ENCODE results near the gene MBNL3. TPM values are rescaled to one million over a fixed set of nuclear protein-coding genes. Genes with fewer than 3 reads are reported as not detected.

MBNL3 gene
- total RNA-seq, 1 experiment from 2014 or later: 4.6 TPM

- no peak overlapping the region for H3K27ac ChIP-seq (ENCODE audit: low read depth, low read length)
- H3K79me2 ChIP-seq (ENCODE audit: insufficient read depth, low read length): no peaks in the 10 kb centered on the region
- H2AFZ ChIP-seq (ENCODE audit: low read depth, low read length, poor library complexity, severe bottlenecking): no peak overlapping the region
- H3K4me3 ChIP-seq (replicated peaks in 1 of 2; ENCODE audit: low read depth in 1 of 2, low read length in 2 of 2): no peak overlapping the region
- H3K4me2 ChIP-seq (ENCODE audit: low read length): no peak overlapping the region
- H3K9ac ChIP-seq (ENCODE audit: low read length): no peak overlapping the region
- no peaks in the 10 kb centered on the region for H4K20me1 ChIP-seq (ENCODE audit: insufficient read depth)
- H3K9me3 ChIP-seq (ENCODE audit: control insufficient read depth in 1 of 2, insufficient read depth in 1 of 2, low read depth in 1 of 2, low read length in 2 of 2): no peaks in the 10 kb centered on the region
- H3K9me2 ChIP-seq (ENCODE audit: insufficient read depth): no peaks in the 10 kb centered on the region
- ChIA-PET POLR2A (no interaction called here), RAD21 (ENCODE audit: low non-redundant PET in 1 of 2, low total read pairs in 2 of 2, uncharacterized antibody in 2 of 2, unreplicated experiment in 2 of 2) (no interaction called here), CTCF (no interaction called here)
- TF ChIP-seq TCF7L2 (IDR thresholded peaks at IDR 0.05; ENCODE audit: borderline replicate concordance, extremely low read depth, insufficient read depth, insufficient read length) (no peak), SIN3A (IDR thresholded peaks at IDR 0.05; ENCODE audit: low read depth) (no peak), REST (IDR thresholded peaks at IDR 0.05; ENCODE audit: low read depth) (no peak), ZNF274 (IDR thresholded peaks at IDR 0.05; ENCODE audit: low read depth, low read length) (no peak), ZFX (IDR thresholded peaks at IDR 0.05) (no peak), FOSL1 (IDR thresholded peaks at IDR 0.05; ENCODE audit: low read depth) (no peak), CEBPB (IDR thresholded peaks at IDR 0.05; ENCODE audit: low read depth) (no peak), EGR1 (IDR thresholded peaks at IDR 0.05; ENCODE audit: low read depth) (no peak), SP1 (IDR thresholded peaks at IDR 0.05; ENCODE audit: low read depth) (no peak), CBX3 (IDR thresholded peaks at IDR 0.05; ENCODE audit: low read depth) (no peak), POLR2AphosphoS5 (IDR thresholded peaks at IDR 0.05; ENCODE audit: low read depth, low read length) (no peak), JUND (IDR thresholded peaks at IDR 0.05) (no peak), RAD21 (IDR thresholded peaks at IDR 0.05; ENCODE audit: low read depth) (no peak), ZBTB33 (IDR thresholded peaks at IDR 0.05; ENCODE audit: extremely low read depth, insufficient replicate concordance, low read length) (no peak), ELF1 (IDR thresholded peaks at IDR 0.05; ENCODE audit: borderline replicate concordance, low read depth) (no peak)
- BruUV-seq (replicated peaks): no TSS peak
- H3K36me3 ChIP-seq (ENCODE audit: control insufficient read depth in 1 of 2, insufficient read depth in 2 of 2, low read length in 2 of 2): no peaks in the 10 kb centered on the region
- H3K4me1 ChIP-seq (ENCODE audit: control insufficient read depth in 1 of 2, insufficient read depth in 2 of 2, low read length in 2 of 2): no peaks in the 10 kb centered on the region
- H3K27me3 ChIP-seq (ENCODE audit: insufficient read depth, low read length): no peaks in the 10 kb centered on the region
- intact Hi-C loops (cut with micrococcal nuclease): no loop called here
- no peak for DNase-seq (ENCODE audit: low read depth, low spot score)
- ATAC-seq: no peak
These were observed 100.5 kb downstream of the MBNL3 start for GRCh38 chrX:132388371-132388770.

Data from HCT116 (cell line).